GM18517 (cell line): Measurements from ENCODE around the gene CNTNAP2.
"Not testable (repeated sequence)": the region's sequence is repeated elsewhere in the genome, so short reads cannot be mapped to it uniquely, and the experiment has no call there.

Source experiments
- ATAC-seq: cut with Tn5 transposase; IDR thresholded peaks from one replicate; pipeline ENCODE4 v1.9.1; 2021; ENCODE audit warnings: mild to moderate bottlenecking, moderate library complexity; ENCODE audit not compliant: unreplicated experiment

Gene CNTNAP2

DNA sequence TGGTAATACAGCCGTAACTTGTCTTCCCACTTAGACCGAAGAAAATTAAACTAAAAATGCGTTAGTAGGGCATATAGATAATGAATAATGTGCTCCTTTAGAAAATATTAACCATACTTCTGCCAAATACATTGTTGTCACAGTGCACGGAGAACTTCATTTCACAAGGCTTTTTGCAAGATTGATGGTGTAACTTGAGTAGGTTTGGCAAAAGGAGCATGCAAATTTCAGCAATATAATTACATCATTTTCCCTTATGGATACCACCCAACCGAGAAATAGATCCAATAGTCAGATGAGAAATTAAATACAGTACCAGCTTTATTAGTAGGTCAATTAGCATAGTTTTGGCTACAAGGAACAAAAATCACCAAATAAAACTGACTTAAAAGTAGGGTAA lies 1681.4 kb downstream of the CNTNAP2 start:
- no peak for ATAC-seq

GRCh38 chr7:147801762-147802161 lies 1685.2 kb downstream of the CNTNAP2 start:
- ATAC-seq: not testable (repeated sequence)

- ATAC-seq: no peak
Measured at GRCh38 chr7:147803151-147803550, 1686.5 kb downstream of the CNTNAP2 start.

DNA sequence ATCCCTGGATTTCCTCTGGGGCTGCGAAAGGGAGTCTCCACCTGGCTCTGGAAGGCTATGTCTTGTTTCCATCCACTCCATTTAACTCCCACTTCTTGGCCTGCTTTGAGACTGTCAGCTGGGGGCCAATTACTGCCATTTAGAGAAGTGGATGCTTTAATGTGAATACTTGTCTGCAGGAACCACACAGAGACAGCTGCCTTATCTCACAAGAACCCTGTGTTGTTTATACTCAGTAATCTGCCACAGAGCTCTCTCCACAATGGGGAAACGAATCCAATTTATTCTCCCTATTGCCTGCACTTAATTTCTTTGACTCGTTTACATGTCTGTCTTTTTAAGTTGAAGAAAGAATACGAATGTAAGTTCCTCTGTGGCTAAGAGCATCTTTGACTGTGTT lies 1687.0 kb downstream of the CNTNAP2 start:
- ATAC-seq: no peak

DNA sequence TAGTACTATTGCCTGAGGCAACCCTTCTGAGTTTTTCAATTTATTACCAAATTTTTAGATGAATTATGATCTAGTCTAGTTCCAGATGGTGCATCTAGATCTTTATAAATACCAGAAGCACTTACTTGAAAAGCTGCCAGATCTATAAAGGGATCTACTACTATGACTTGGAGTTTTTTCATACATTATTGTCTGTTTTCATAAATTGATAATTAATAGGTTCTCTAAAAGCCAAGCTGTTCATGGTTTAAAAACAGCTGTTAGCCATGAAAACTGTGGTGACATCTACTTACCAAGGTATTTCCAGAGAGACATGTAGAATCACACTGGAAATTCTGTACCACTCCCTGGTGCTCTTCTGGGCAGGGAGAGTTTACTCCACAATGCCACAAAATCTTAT lies 1687.4 kb downstream of the CNTNAP2 start:
- ATAC-seq: no peak

- no peak for ATAC-seq
Measured at GRCh38 chr7:147805996-147806576, 1689.5 kb downstream of the CNTNAP2 start.

- ATAC-seq: no peak
Measured at GRCh38 chr7:147809786-147810185, 1693.2 kb downstream of the CNTNAP2 start.

- ATAC-seq: no peak
Measured at GRCh38 chr7:147810269-147810668, 1693.7 kb downstream of the CNTNAP2 start.

DNA sequence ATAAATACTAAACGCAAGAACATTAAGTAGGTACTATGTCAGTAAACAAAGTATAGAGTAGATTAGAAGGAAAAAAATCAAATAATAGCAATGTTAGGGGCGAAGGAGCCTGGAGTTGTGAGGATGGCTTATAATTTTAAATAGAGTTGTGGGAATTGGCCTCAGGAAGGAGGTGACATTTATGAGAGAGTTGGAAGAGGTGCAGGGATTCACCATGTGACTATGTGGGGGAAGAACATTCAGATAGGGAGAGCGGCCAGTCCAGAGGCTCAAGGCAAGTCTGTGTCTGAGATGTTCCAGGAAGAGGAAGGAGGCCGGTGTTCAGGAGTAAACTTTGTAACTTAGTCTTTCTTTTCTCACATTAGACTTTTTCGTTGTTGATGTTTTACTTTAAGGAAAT lies 1695.3 kb downstream of the CNTNAP2 start:
- no peak for ATAC-seq

DNA sequence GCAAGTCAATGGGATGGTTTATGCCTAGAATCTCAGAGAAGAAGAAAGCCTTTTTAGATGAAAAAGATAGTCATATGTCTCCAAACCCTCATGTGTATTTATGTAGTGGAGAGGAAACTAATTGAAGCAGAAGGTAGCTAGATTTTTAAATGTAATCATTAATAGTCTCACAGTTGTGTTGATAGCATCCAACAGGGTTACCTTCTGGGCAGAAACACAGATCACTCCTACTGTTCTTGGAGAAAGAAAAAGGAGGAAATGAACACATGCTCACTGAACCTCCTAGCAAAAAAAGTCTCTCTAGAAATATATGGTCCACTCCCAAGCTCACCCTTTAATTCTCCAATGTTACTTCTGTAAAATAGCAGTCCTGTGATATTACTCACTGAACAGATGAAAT lies 1696.7 kb downstream of the CNTNAP2 start:
- no peak for ATAC-seq

- no peak for ATAC-seq
Measured at GRCh38 chr7:147818317-147818716, 1701.7 kb downstream of the CNTNAP2 start.

DNA sequence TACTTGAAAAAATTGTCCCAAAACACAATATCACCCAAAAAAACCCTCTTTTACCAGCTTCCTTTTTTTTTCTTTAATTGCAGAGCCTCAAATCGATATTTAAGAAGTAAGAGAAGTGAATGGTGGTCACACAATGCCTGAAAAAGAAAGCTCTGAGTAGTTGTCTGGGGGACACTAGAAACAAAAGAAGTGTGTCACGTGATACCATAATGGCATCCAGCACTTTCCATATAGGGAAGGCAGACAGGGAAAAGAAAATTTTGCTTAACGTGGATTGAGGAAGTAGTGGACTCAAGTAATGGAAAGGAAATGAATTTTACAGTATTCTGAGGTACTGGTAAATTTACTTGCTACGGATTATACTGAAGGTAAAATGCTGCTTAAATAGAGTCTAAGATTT lies 1708.1 kb downstream of the CNTNAP2 start:
- ATAC-seq: no peak

DNA sequence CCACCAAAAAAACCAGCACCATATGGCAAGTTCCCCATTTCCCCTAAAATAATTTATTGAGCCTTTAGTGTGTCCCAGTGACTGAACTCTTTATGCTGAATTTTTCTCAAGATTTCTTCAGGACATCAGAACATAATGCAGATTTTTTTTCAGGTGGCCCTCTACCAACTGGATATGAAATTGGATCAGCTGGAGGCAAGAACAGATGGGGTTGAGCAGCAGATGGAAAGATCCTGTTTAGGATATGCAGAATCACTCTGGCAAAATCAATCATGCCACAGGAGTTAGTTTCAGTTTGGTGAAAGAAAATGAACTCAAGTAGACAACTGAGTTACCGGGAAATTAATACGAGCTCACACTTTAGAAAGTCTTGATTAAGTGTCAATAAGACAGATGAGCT lies 1712.4 kb downstream of the CNTNAP2 start:
- no peak for ATAC-seq

GRCh38 chr7:147833557-147833956 lies 1717.0 kb downstream of the CNTNAP2 start:
- ATAC-seq: no peak

DNA sequence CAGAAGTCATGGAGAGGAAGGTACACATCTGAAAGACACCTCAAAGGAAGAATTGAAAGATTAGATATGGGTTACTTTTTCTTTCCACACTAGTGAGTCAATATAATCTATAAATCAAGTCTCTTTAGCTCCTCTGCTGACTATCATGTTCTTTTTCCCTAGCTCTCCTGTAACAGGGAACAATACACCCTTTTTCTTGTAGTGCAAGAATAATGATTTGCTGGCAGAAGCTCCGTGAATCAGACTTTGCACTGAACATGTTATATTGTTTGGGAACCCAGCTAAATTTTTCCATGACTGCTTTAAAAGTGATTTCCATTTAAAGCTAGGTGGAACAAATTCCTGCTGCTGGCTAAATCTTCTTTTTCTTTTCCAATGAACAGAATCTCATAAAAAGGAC lies 1717.4 kb downstream of the CNTNAP2 start:
- no peak for ATAC-seq

DNA sequence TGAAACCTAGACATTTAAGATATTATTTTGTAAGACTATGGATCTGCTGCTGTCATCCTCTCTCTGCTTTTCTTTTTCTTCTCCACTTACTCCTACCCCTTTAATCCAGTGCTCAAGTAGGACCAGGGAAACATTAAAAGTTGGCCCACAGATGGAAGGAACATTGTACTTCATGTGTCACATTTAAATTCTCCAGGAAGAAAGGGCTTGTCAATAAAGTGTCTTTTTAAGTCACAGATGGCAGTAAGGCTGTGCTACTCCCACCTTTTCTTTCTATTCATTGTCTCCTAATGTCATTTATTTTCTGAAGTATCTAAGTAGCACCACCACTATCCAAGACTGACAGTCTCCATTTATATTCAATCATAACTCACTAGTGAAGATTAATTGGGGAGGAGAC lies 1736.2 kb downstream of the CNTNAP2 start:
- no peak for ATAC-seq

- ATAC-seq: no peak
Measured at GRCh38 chr7:147857152-147858140, 1740.8 kb downstream of the CNTNAP2 start.

- no peak for ATAC-seq
Measured at GRCh38 chr7:147858421-147858820, 1741.8 kb downstream of the CNTNAP2 start.

- ATAC-seq: no peak
Measured at GRCh38 chr7:147859033-147859432, 1742.4 kb downstream of the CNTNAP2 start.

DNA sequence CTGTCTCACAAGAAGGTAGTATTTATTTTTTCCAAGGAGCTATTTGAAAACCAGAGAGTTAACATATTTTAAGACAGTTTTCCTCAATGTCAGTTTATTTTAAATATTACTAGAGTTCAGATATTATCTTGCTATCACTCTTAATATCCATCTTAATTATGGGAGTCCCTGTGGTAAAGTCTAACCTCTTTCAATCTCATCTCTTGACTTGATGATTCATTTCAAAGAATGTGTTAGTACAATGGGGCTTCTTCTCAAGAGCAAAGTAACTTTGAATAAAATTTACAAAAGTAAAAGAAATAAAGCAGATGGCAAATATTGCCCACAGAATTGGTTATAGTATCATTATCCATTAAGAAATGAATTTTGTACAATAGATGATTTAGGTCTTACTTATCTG lies 1742.9 kb downstream of the CNTNAP2 start:
- ATAC-seq: no peak

DNA sequence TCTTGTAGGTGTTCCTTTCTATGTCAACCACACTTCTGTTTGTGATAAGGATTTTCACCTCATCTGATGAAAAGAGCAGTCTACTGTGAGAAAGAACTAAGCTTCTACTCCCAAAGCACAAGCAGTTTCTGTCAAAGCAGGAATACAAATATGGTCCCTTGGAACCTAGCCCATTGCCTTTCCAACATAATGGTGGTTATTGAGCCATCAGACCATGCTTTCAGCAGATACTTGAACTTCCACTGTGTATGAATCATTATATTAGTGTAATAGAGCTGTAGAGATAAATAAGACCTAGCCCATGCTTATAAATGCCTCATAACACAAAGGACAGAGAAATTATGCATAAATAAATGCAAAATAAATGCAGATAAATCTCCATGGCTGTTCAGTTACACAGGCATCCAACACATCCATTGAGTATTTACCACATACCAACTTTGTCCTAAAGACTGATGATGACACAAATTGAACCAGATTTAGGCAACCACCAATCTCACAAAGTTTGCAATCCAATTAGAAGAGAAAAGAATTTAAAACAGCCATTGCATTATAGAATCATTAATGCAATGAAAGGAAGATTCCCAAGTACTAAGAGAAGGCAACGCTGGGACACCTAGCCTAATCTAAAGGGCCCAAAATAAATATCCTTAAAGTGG lies 1744.6 kb downstream of the CNTNAP2 start:
- no peak for ATAC-seq

GRCh38 chr7:147861945-147862344 lies 1745.3 kb downstream of the CNTNAP2 start:
- ATAC-seq: no peak
